Measurements from ENCODE around the gene PON3.

DNA sequence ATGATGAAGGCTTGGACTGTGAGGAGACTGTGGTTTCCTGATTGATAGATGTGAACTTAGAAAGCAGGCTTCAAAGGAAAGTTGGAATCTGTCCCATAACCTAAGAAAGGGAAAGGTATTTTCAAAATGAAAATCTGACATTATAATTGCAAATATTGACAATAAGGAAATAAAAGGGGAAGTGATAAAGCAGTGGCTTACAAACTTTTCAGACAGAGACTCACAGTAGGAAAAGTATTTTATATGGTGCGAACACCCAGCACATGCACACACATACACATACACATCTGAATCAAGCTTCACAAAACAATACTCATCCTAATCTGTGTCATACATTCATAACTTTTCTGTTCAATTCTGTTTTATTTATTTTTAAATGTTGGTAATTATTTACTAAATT is 76.6 kb downstream of the PON3 start:
- TF ChIP-seq, protein P1, sequence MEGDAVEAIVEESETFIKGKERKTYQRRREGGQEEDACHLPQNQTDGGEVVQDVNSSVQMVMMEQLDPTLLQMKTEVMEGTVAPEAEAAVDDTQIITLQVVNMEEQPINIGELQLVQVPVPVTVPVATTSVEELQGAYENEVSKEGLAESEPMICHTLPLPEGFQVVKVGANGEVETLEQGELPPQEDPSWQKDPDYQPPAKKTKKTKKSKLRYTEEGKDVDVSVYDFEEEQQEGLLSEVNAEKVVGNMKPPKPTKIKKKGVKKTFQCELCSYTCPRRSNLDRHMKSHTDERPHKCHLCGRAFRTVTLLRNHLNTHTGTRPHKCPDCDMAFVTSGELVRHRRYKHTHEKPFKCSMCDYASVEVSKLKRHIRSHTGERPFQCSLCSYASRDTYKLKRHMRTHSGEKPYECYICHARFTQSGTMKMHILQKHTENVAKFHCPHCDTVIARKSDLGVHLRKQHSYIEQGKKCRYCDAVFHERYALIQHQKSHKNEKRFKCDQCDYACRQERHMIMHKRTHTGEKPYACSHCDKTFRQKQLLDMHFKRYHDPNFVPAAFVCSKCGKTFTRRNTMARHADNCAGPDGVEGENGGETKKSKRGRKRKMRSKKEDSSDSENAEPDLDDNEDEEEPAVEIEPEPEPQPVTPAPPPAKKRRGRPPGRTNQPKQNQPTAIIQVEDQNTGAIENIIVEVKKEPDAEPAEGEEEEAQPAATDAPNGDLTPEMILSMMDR (conservative IDR thresholded peaks at IDR 0.05; ENCODE audit: low read length): no peak
- no peak for TF ChIP-seq EZH2phosphoT487 (IDR thresholded peaks at IDR 0.05; ENCODE audit: borderline replicate concordance)

All from Loucy (cell line).